Measurements from ENCODE around the gene SLC10A7. TPM values are rescaled to one million over a fixed set of nuclear protein-coding genes. Genes with fewer than 3 reads are reported as not detected.

SLC10A7 gene, protein sequence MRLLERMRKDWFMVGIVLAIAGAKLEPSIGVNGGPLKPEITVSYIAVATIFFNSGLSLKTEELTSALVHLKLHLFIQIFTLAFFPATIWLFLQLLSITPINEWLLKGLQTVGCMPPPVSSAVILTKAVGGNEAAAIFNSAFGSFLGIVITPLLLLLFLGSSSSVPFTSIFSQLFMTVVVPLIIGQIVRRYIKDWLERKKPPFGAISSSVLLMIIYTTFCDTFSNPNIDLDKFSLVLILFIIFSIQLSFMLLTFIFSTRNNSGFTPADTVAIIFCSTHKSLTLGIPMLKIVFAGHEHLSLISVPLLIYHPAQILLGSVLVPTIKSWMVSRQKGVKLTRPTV
- total RNA-seq: 6.3 and 8.6 TPM in 2 replicates

DNA sequence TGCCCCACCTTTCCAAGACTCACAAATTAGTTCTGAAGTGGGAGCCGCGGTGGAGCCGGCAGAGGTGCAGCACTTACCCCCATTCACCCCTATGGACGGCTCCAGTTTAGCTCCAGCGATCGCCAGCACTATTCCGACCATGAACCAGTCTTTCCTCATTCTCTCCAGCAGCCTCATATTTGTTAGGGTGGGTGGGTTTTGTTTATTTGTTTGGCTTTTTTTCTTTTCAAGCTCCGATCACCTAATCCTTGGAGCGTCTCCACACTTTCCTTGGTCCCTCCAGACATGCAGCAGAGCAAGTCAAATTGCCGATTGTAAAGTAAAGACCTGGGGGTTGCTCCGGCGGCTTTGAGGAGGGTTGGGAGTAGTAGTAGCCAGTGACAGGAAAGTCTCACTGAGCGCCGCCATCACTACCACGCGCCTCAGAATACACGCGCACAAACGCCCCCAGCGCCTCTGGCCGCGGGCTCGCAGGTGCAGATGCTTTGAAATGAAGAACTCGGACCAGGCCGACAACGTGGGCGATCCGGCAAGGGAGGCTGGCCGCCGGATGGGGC is at the start of gene SLC10A7:
Gene SLC10A7, minus strand, starts transcription at position 400 of the 557 bp plus-strand sequence. Its CDS starts 223 bp downstream, at position 177.

DNA sequence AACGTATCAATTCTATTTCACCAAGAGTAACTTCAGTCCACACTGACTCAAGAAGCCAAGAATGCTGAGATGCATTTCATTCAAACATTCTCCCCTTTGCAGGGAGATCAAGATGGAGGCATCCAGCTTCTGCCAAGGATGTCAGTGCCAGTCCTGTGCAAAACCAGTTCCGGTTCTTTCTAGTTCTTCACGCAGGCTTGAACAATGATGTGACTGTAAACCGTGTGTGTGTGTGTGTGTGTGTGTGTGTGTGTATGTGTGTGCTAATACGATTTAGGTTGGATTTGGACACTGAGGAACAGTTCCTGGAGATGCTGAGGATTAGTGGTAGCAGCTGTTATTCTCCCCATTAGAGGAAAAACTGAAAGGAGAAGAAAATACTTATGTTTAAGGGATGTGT is 307.5 kb downstream of the SLC10A7 start, which contains the start of gene REELD1:
Gene REELD1, plus strand, starts transcription at position 301 of the 400 bp plus-strand sequence. CDS start 2,415 bp downstream, outside the sequence.

Other genes starting within 250 kb of the SLC10A7 start
- not detected in 2 replicates for gene POU4F2, start 117.0 kb upstream of the SLC10A7 start, total RNA-seq